HCEC 1CT (cell line): Measurements from ENCODE around the gene TPX2.
A peak's percentile ranks its signal among the peaks of the same experiment; 100 is the strongest.
"Not testable (repeated sequence)": the region's sequence is repeated elsewhere in the genome, so short reads cannot be mapped to it uniquely, and the experiment has no call there.

Experiments
- DNase-seq: peaks from one replicate; pipeline ENCODE4 v3.0.0-alpha.2; 2017

Gene TPX2

GRCh38 chr20:31815408-31816188 is 76.5 kb downstream of the TPX2 start:
- DNase-seq: no peak

- no peak for DNase-seq
Observed at GRCh38 chr20:31816221-31816620, 77.1 kb downstream of the TPX2 start.

GRCh38 chr20:31817461-31817860 is 78.4 kb downstream of the TPX2 start:
- DNase-seq: no peak

GRCh38 chr20:31818376-31818908 is 79.4 kb downstream of the TPX2 start:
- no peak for DNase-seq

- DNase-seq: no peak
Observed at GRCh38 chr20:31819083-31819784, 80.1 kb downstream of the TPX2 start, which contains the start of gene MYLK2. Gene MYLK2 (plus strand): TSS chr20:31819356. CDS start chr20:31819581, 225 bp downstream.

- DNase-seq: no peak
Observed at GRCh38 chr20:31820228-31820627, 81.1 kb downstream of the TPX2 start.

- no peak for DNase-seq
Observed at GRCh38 chr20:31821427-31821826, 82.3 kb downstream of the TPX2 start.

GRCh38 chr20:31822421-31823330 is 83.6 kb downstream of the TPX2 start:
- DNase-seq: peak; percentile 42

- DNase-seq: no peak
Observed at GRCh38 chr20:31823360-31824124, 84.5 kb downstream of the TPX2 start.

- no peak for DNase-seq
Observed at GRCh38 chr20:31824125-31824485, 85.0 kb downstream of the TPX2 start.

GRCh38 chr20:31824554-31825313 is 85.6 kb downstream of the TPX2 start:
- DNase-seq: no peak

GRCh38 chr20:31826074-31826473 is 87.0 kb downstream of the TPX2 start:
- DNase-seq: no peak

GRCh38 chr20:31827059-31827458 is 88.0 kb downstream of the TPX2 start:
- DNase-seq: no peak

GRCh38 chr20:31828016-31828415 is 88.9 kb downstream of the TPX2 start:
- not testable (repeated sequence) for DNase-seq

- no peak for DNase-seq
Observed at GRCh38 chr20:31829731-31830130, 90.6 kb downstream of the TPX2 start.

- DNase-seq: no peak
Observed at GRCh38 chr20:31830406-31830981, 91.4 kb downstream of the TPX2 start.

GRCh38 chr20:31831211-31831610 is 92.1 kb downstream of the TPX2 start:
- DNase-seq: no peak

GRCh38 chr20:31831771-31832306 is 92.7 kb downstream of the TPX2 start:
- DNase-seq: no peak

GRCh38 chr20:31833130-31833930 is 94.2 kb downstream of the TPX2 start:
- no peak for DNase-seq
